K562 (cell line): ENCODE measurements around the gene RER1. TPM values are rescaled to one million over a fixed set of nuclear protein-coding genes. Genes with fewer than 3 reads are reported as not detected.
A peak's percentile ranks its signal among the peaks of the same experiment; 100 is the strongest.

Experiments
- ATAC-seq: fragments of 200-7000 bp; cut with Tn5 transposase; 3 replicates; pipeline ENCODE4 v1.9.1; 2020; ENCODE audit warnings: moderate library complexity
- BruUV-seq: library from RNA; stranded (reverse); fragments of 400-500 nt; replicated peaks from 2 replicates; lab custom pipeline; 2021; lab: Mats Ljungman, UMichigan
- CTCF ChIA-PET: fragments of 300-600 bp; formaldehyde crosslinking; extraction: SDS; loops from one replicate; lab custom pipeline; 2021; ENCODE audit warnings: low intra/inter-chr PET ratio; lab: Yijun Ruan, JAX
- POLR2A ChIA-PET: fragments of 300-600, 350-650 bp; sonication (Branson Sonifier 250); formaldehyde crosslinking; extraction: SDS; loops from one replicate; lab custom pipeline; 2021; ENCODE audit warnings: antibody characterized with exemption, inconsistent platforms; lab: Yijun Ruan, JAX
- DNase-seq, 4 experiments: peaks; one replicate each; pipeline versions ENCODE4 v3.0.0 to v3.0.0-alpha.2; 2011 to 2018; ENCODE audit warnings: low spot score in 3 of 4, mixed read lengths in 3 of 4; ENCODE audit errors: extremely low read depth in 1 of 4
- FAIRE-seq: peaks from 2 replicates; lab custom pipeline; 2011; peaks lifted over from hg19 to GRCh38; lab: Jason Lieb, UNC
- H2AFZ ChIP-seq: 2 replicates; pipeline ENCODE4 v1.6.0; 2011; ENCODE audit warnings: low read depth, low read length, control low read depth, inconsistent platforms
- H3K27ac ChIP-seq: fragments of 200-600 bp; 3 replicates; pipeline ENCODE4 v1.8.0; 2011; ENCODE audit warnings: low read depth, mild to moderate bottlenecking, control low read depth, inconsistent platforms, low read length, moderate library complexity, mixed read lengths; ENCODE audit errors: extremely low read depth
- H3K27me3 ChIP-seq, 2 experiments: fragments of 300-600 bp in 1 of 2; 2 replicates in 1 of 2; 3 replicates in 1 of 2; pipeline versions ENCODE4 v1.6.0 to v1.8.0; 2011; ENCODE audit warnings: inconsistent platforms in 2 of 2, low read length in 2 of 2, mild to moderate bottlenecking in 1 of 2, mixed read lengths in 1 of 2, moderate library complexity in 1 of 2; ENCODE audit not compliant: control insufficient read depth in 2 of 2, insufficient read depth in 2 of 2
- H3K36me3 ChIP-seq: fragments of 300-600 bp; 3 replicates; pipeline ENCODE4 v1.8.0; 2011; ENCODE audit warnings: mild to moderate bottlenecking, low read length, inconsistent platforms; ENCODE audit not compliant: control insufficient read depth, insufficient read depth
- H3K4me1 ChIP-seq, 2 experiments: fragments of 200-600 bp in 1 of 2; replicated peaks in 1 of 2; 2 replicates in 1 of 2; 3 replicates in 1 of 2; pipeline versions ENCODE4 v1.5.1 to v1.8.0; 2011; ENCODE audit warnings: inconsistent platforms in 2 of 2, low read length in 2 of 2, mild to moderate bottlenecking in 1 of 2, mixed read lengths in 1 of 2, moderate library complexity in 1 of 2; ENCODE audit not compliant: control insufficient read depth in 2 of 2, insufficient read depth in 2 of 2
- H3K4me2 ChIP-seq: 2 replicates; pipeline ENCODE4 v1.6.1; 2011; ENCODE audit warnings: low read length, control low read depth, inconsistent platforms, mixed read lengths; ENCODE audit not compliant: insufficient read depth
- H3K4me3 ChIP-seq: fragments of 200-600 bp; sonication (generic), shearing (Covaris generic); 2 replicates; pipeline ENCODE4 v1.5.1; 2016; ENCODE audit warnings: control low read depth, inconsistent platforms
- H3K79me2 ChIP-seq: fragments of 200-600 bp; 3 replicates; pipeline ENCODE4 v1.8.0; 2011; ENCODE audit warnings: low read length, inconsistent platforms; ENCODE audit not compliant: control insufficient read depth, insufficient read depth
- H3K9ac ChIP-seq, 2 experiments: 2 replicates each; pipeline versions ENCODE4 v1.6.0 to v1.6.1; 2011; ENCODE audit warnings: low read depth in 2 of 2, low read length in 2 of 2, control low read depth in 1 of 2, inconsistent platforms in 1 of 2, mild to moderate bottlenecking in 1 of 2, mixed read lengths in 1 of 2; ENCODE audit not compliant: insufficient read depth in 1 of 2
- H3K9me1 ChIP-seq: one replicate; pipeline ENCODE4 v1.6.0; 2011; ENCODE audit warnings: inconsistent platforms, mild to moderate bottlenecking, low read length, moderate library complexity; ENCODE audit not compliant: control insufficient read depth, insufficient read depth
- H3K9me3 ChIP-seq: replicated peaks from 2 replicates; pipeline ENCODE4 v1.5.1; 2011; ENCODE audit warnings: low read depth, low read length, inconsistent platforms; ENCODE audit not compliant: control insufficient read depth, insufficient read depth
- H4K20me1 ChIP-seq: replicated peaks from 2 replicates; pipeline ENCODE4 v1.6.1; 2011; ENCODE audit warnings: low read length, inconsistent platforms, mixed read lengths; ENCODE audit not compliant: control insufficient read depth, insufficient read depth
- HMGXB4 ChIP-seq: sonication (generic); formaldehyde crosslinking; IDR thresholded peaks from 2 replicates; pipeline ENCODE4 v1.8.1; 2023; ENCODE audit warnings: mild to moderate bottlenecking, missing genetic modification reagents
- IRF1 ChIP-seq: sonication (generic); formaldehyde crosslinking; IDR thresholded peaks from 2 replicates; pipeline ENCODE4 v1.8.0; 2022; ENCODE audit warnings: missing genetic modification reagents, mild to moderate bottlenecking, borderline replicate concordance
- MTA2 ChIP-seq: fragments of 450-650 bp; IDR thresholded peaks from 2 replicates; pipeline ENCODE4 v1.6.1; 2016; ENCODE audit warnings: low read depth
- NFXL1 ChIP-seq: fragments of 450-650 bp; formaldehyde crosslinking; IDR thresholded peaks from 2 replicates; pipeline ENCODE4 v1.4.0; 2021; ENCODE audit warnings: mild to moderate bottlenecking
- POLR2G ChIP-seq: fragments of 200-400 bp; formaldehyde crosslinking; IDR thresholded peaks from 2 replicates; pipeline ENCODE4 v1.6.1; 2017; ENCODE audit warnings: low read depth, mild to moderate bottlenecking, antibody characterized with exemption, low read length, moderate library complexity
- PTTG1 ChIP-seq: fragments of 450-650 bp; IDR thresholded peaks from 2 replicates; pipeline ENCODE4 v1.6.1; 2016; ENCODE audit warnings: low read depth, mild to moderate bottlenecking, missing genetic modification characterization, missing compliant biosample characterization
- U2AF1 ChIP-seq: fragments of 200-400 bp; formaldehyde crosslinking; optimal IDR thresholded peaks from 2 replicates; pipeline ENCODE3; 2017; ENCODE audit warnings: mild to moderate bottlenecking, low read depth, low read length, moderate library complexity
- ZFP1 ChIP-seq: fragments of 450-650 bp; formaldehyde crosslinking; IDR thresholded peaks from 2 replicates; pipeline ENCODE4 v1.4.0; 2020; ENCODE audit warnings: mild to moderate bottlenecking, mixed read lengths
- ZNF134 ChIP-seq: fragments of 250-450 bp; sonication (Bioruptor Pico); conservative IDR thresholded peaks from 2 replicates; pipeline ENCODE4 v1.4.0; 2020
- ZNF175 ChIP-seq: fragments of 200-800 bp; sonication (Bioruptor generic); IDR thresholded peaks from 2 replicates; pipeline ENCODE4 v1.6.1; 2016; ENCODE audit warnings: low read depth, mild to moderate bottlenecking, missing genetic modification characterization, missing compliant biosample characterization
- WGBS: fragments of 100-300 bp; shearing (Covaris generic); methylation state at CpG from one replicate; pipeline ENCODE4 v1.1.6; 2016; ENCODE audit warnings: low coverage, mixed read lengths; ENCODE audit not compliant: insufficient coverage; ENCODE audit errors: missing lambda C conversion rate; 5-methylcytosine and 5-hydroxymethylcytosine counted together
- in situ Hi-C: fragments of 300-500 bp; cut with MboI; formaldehyde crosslinking; loops from 4 replicates; pipeline ENCODE4 v1.15.0; 2018; ENCODE audit warnings: inconsistent platforms, mixed read lengths
- intact Hi-C: fragments of 100-400 bp; cut with micrococcal nuclease; formaldehyde crosslinking; loops from 2 replicates; pipeline ENCODE4 v1.14.2; 2022
- polyA plus RNA-seq, 8 experiments: library from polyadenylated mRNA; depleted of rRNA in 4 of 8; stranded (reverse) in 5 of 8; unstranded in 3 of 8; fragments of >200 nt; fragmentation: Nextera tagmentation in 2 of 8; fragmentation: Illumina TruSeq in 1 of 8; extraction: Ambion mirVana in 2 of 8; extraction: Trizol in 1 of 8; gene quantifications; 2 replicates each; pipeline versions ENCODE4 v1.2.1 to v1.2.3, GENCODE V29; 2011 to 2014; ENCODE audit warnings: inconsistent platforms in 1 of 8, missing spikeins in 1 of 8
- total RNA-seq, 7 experiments: library from RNA; depleted of rRNA in 6 of 7; stranded (reverse); fragments of >200 nt in 6 of 7; fragmentation: Illumina TruSeq in 2 of 7; extraction: Trizol in 2 of 7; gene quantifications; 2 replicates each; pipeline versions ENCODE4 v1.2.1 to v1.2.3, GENCODE V29; 2011 to 2021; ENCODE audit warnings: low replicate concordance in 1 of 7

Gene RER1
- total and polyA plus RNA-seq, 9 of the 15 experiments (the other 6 are each of a cell fraction or from before 2014, with no cell fraction given), result 19.6 to 354 (median 183) TPM

GRCh38 chr1:2416403-2416802, 24.8 kb downstream of the RER1 start:
- no peaks in the 10 kb centered on the region for H3K36me3 ChIP-seq
- H3K4me2 ChIP-seq, result no peak overlapping the region
- H3K4me1 ChIP-seq, result peaks cover 15 to 71% of the 10 kb centered on the region in 2 experiments
- peaks cover 20% of the 10 kb centered on the region; the same call in 2 of the 3 replicates for H3K79me2 ChIP-seq
- WGBS, result 8% methylated on average over 12 of the region's 12 CpGs
- H2AFZ ChIP-seq, result no peak overlapping the region
- intact Hi-C loops (loop anchor here (10.0 kb wide), 2 partner anchors 228 to 1008 kb away; no protein-coding TSS in a partner anchor), in situ Hi-C loops (loop anchor here (10.0 kb wide), 1 partner anchor 218 kb away; the partner anchor contains the start of gene MMEL1)
- peaks cover 13 to 21% of the 10 kb centered on the region in 2 experiments; a peak in 4 of 5 replicates for H3K27me3 ChIP-seq
- no peak overlapping the region for H3K4me3 ChIP-seq
- FAIRE-seq (no peak), DNase-seq (no peak), ATAC-seq (no peak)
- POLR2A ChIA-PET, result interaction anchor here (0.7 to 0.8 kb wide), 2 partner anchors 37 to 77 kb away, joined by 3 to 4 read pairs; no protein-coding TSS in a partner anchor
- peaks cover 8% of the 10 kb centered on the region for H4K20me1 ChIP-seq
- TF ChIP-seq HMGXB4 (no peak), U2AF1 (no peak), PTTG1 (tag) (no peak), ZFP1 (CRISPR knock-in tag) (no peak), ZNF134 (CRISPR knock-in tag) (peak; percentile 72), NFXL1 (CRISPR knock-in tag) (no peak), MTA2 (no peak), ZNF175 (CRISPR knock-in tag) (no peak), POLR2G (0 out of 2 replicates have a peak, but pooled peaks have one; percentile 17), IRF1 (CRISPR knock-in tag) (no peak)
- no peak overlapping the region for H3K27ac ChIP-seq
- no TSS peak for BruUV-seq
- H3K9me1 ChIP-seq, result no peaks in the 10 kb centered on the region
- no peaks in the 10 kb centered on the region for H3K9me3 ChIP-seq
- H3K9ac ChIP-seq, result peak overlapping the region in 1 of 2 experiments; percentile 10; a peak in 1 of 4 replicates
- CTCF ChIA-PET, result interaction anchor here (1.7 kb wide), 1 partner anchor 370 kb away, joined by 5 read pairs; no protein-coding TSS in a partner anchor
